WERI-Rb-1 (cell line): ENCODE data around the gene GALNS.

Experiments used
- DNase-seq: peaks from one replicate; pipeline ENCODE4 v3.0.0-alpha.2; 2020
- H3K27ac ChIP-seq: fragments of 250-450 bp; sonication (Bioruptor Pico); 2 replicates; pipeline ENCODE4 v1.5.1; 2020; ENCODE audit warnings: mild to moderate bottlenecking, moderate library complexity
- H3K27me3 ChIP-seq: fragments of 250-450 bp; sonication (Bioruptor Pico); 2 replicates; pipeline ENCODE4 v1.5.1; 2021; ENCODE audit warnings: mild to moderate bottlenecking, low read depth, moderate library complexity; ENCODE audit not compliant: insufficient read depth, severe bottlenecking
- H3K36me3 ChIP-seq: fragments of 250-450 bp; sonication (Bioruptor Pico); 2 replicates; pipeline ENCODE4 v1.5.1; 2020; ENCODE audit warnings: mild to moderate bottlenecking, moderate library complexity
- H3K4me3 ChIP-seq: 2 replicates; pipeline ENCODE4 v1.5.1; 2011; ENCODE audit warnings: low read depth, mild to moderate bottlenecking, control low read depth, low read length
- H3K9me3 ChIP-seq: fragments of 250-450 bp; sonication (Bioruptor Pico); 2 replicates; pipeline ENCODE4 v1.5.1; 2021; ENCODE audit warnings: mild to moderate bottlenecking, moderate library complexity; ENCODE audit not compliant: severe bottlenecking
- CTCF ChIP-seq: IDR thresholded peaks from 2 replicates; pipeline ENCODE4 v1.5.1; 2011; ENCODE audit warnings: low read depth, mild to moderate bottlenecking, control low read depth, inconsistent platforms, low read length

Gene GALNS

GRCh38 chr16:88885693-88886280, 29.0 kb upstream of the GALNS start:
- Histone ChIP-seq H3K36me3 (peaks cover 8% of the 10 kb centered on the region), H3K27ac (peak overlapping the region; percentile 76)

GRCh38 chr16:88884569-88885271, 28.0 kb upstream of the GALNS start:
- no peak for TF ChIP-seq CTCF
- no peak for DNase-seq
- Histone ChIP-seq H3K27ac (no peak overlapping the region; the same call in 1 of the 2 replicates), H3K27me3 (no peaks in the 10 kb centered on the region), H3K9me3 (no peaks in the 10 kb centered on the region), H3K4me3 (no peak overlapping the region), H3K36me3 (peaks cover 8% of the 10 kb centered on the region)

More at GRCh38 chr16:88885693-88886280, 29.0 kb upstream of the GALNS start:
- no peak for DNase-seq
- no peak overlapping the region for H3K4me3 ChIP-seq
- TF ChIP-seq CTCF = no peak
- no peaks in the 10 kb centered on the region for H3K27me3 ChIP-seq
- H3K9me3 ChIP-seq = no peaks in the 10 kb centered on the region

GRCh38 chr16:88883946-88884345, 27.2 kb upstream of the GALNS start:
- Histone ChIP-seq H3K27me3 (no peaks in the 10 kb centered on the region), H3K36me3 (peaks cover 8% of the 10 kb centered on the region), H3K27ac (no peak overlapping the region), H3K9me3 (no peaks in the 10 kb centered on the region), H3K4me3 (no peak overlapping the region)
- TF ChIP-seq CTCF = no peak
- no peak for DNase-seq

GRCh38 chr16:88883117-88883895, 26.6 kb upstream of the GALNS start:
- H3K4me3 ChIP-seq = no peak overlapping the region
- no peak for TF ChIP-seq CTCF
- H3K36me3 ChIP-seq = peaks cover 8% of the 10 kb centered on the region
- DNase-seq = no peak
- no peaks in the 10 kb centered on the region for H3K9me3 ChIP-seq
- no peaks in the 10 kb centered on the region for H3K27me3 ChIP-seq
- H3K27ac ChIP-seq = no peak overlapping the region

- Histone ChIP-seq H3K36me3 (peaks cover 8% of the 10 kb centered on the region), H3K27ac (no peak overlapping the region), H3K27me3 (no peaks in the 10 kb centered on the region), H3K9me3 (no peaks in the 10 kb centered on the region), H3K4me3 (no peak overlapping the region)
- TF ChIP-seq CTCF = no peak
- DNase-seq = no peak
Measured at GRCh38 chr16:88882358-88883030, 25.7 kb upstream of the GALNS start.
